Left hindlimb (tissue), 1 donor: ENCODE measurements around the gene KDM4B.

ENCODE experiments used
- DNase-seq: peaks from one replicate; pipeline ENCODE4 v3.0.0-alpha.2; 2018

The KDM4B gene

DNA sequence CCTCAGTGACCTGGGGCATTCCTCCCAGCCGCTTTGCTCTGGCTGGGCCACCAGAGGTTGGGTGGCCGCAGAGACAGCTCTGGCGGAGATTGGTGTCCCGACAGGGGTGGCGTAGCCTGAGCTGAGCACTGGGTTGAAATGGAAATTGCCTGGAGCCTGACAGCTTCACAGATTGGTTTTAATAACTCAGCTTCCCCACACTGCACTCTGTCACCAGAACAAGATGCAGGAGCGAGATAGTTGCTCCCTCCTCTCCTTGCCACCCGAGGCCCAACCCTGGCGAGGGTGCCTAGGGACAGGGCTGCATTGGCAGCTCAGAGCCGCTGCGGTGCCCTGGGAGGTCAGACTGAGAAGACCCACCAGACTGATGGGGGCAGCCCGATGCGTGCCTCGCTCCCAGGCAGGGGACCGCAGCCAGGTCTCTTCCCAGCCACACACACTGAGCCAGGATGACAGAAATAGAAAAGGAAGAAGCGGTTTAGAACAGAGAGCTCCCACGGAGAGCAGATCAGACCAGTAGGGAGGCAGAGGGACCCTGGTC lies 84.1 kb downstream of the KDM4B start:
- no peak for DNase-seq

- DNase-seq, result no peak
Measured at GRCh38 chr19:5053661-5054060, 84.7 kb downstream of the KDM4B start.

GRCh38 chr19:5054551-5055456 lies 85.9 kb downstream of the KDM4B start:
- no peak for DNase-seq

- DNase-seq, result no peak
Measured at GRCh38 chr19:5055457-5055776, 86.5 kb downstream of the KDM4B start.

DNA sequence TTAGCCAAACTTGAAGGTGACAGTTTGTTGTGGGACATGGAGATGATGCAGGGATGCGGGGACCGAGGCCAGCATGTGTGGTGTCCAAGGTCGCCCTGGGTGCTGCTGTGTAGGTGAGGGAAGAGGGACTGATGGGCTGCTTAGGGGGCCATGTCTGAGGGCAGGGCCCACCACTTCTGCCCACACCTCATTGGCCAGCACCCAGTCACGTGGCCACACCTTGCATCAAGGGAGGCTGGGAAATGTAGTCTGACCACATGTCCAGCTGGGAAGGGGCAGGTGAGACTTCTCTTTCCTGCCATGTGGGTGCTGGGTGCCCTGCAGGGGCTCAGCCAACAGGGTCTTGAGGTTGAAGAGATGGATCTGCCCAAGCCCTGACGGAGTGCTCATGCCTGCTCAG lies 88.9 kb downstream of the KDM4B start:
- no peak for DNase-seq

DNA sequence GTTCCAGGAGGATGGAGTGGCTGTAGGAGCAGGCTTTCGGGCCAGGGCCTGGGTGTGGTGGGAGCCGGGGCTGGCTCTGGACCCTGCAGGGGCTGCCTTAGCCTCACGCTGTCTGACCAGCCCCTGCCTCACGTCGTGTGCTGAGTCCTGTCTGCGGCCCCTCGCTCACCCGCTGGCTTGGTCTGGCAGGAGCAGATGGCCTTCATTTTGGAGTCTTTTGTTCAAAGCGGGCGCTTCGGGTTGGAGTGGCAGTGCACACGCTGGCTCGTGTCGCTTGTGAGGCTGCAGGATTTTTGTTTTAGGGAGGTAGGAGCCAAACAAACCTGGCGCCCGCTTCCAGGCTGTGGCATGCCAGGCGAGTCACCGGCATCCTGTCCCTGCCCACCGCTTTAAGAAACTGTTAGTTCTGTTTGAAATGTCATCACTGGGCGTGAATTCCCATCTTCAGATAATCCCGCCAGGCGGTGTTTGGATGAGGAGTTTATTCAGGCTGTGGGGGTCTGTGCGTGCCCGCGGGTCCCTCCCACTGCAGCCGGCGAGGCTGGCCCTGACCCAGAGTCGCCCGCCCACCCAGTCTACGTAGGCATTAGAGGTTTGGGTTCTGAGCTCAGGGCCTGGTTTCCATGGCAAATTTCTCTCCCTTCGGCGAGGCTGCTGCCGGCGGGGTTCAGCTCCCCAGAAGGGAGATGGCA lies 89.8 kb downstream of the KDM4B start:
- no peak for DNase-seq

DNA sequence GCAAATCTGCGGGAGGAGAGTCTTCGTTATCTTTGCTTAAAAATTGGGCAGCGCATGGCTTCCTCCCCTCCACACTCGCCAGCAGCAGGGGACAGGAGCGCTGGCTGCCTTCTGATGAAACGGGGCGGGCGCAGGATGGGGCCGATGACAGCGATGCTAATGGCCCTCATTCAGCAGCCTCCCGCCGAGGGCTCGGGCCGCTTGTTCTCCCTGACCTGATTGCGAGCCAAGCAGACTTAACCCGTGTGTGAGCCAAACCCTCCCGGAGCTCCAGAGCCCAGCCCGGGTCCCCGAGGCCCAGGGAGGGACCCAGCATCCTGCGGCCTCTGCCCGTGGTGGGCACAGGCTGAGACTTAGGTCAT lies 90.3 kb downstream of the KDM4B start:
- no peak for DNase-seq

GRCh38 chr19:5059793-5060192 lies 90.9 kb downstream of the KDM4B start:
- no peak for DNase-seq

- DNase-seq, result no peak
Measured at GRCh38 chr19:5062195-5062594, 93.3 kb downstream of the KDM4B start.

DNA sequence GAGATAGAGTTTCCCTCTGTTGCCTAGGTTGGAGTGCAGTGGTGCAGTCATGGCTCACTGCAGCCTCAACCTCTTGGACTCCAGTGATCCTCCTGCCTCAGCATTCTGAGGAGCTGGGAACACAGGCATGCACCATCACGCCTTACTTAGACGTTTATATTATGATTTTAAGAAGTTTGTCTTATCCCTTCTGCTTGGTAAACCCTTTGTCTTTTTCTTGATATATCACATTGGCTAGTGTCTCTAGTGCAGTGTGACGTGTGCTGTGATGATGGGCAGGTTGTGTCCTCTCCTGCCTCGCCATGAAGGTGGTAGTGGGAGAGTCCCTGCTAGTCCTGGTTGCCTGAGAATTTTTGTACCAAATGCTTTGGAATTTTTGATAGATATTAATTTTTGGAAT lies 93.9 kb downstream of the KDM4B start:
- DNase-seq, result no peak

GRCh38 chr19:5063873-5064645 lies 95.1 kb downstream of the KDM4B start:
- DNase-seq, result no peak

DNA sequence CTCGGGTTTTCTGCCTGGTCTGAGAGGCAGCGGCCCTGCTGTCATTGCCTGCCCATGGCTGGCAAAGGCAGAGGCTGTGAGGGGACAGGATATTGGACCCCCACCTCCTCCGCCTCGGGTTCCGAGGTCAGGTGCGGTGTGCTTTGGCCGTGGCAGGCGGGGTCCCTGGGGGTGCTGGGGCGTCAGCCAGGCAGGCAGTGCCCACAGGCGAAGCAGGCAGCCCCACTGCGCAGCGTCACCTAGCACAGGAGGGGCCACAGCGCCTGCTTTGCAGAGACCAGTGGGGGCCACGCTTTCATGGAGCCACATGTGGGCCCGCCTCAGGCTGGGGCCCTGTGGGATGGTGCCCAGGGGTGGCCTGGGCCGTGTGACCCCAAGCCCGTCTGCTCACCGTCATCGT lies 96.0 kb downstream of the KDM4B start:
- no peak for DNase-seq

GRCh38 chr19:5065663-5066093 lies 96.8 kb downstream of the KDM4B start:
- DNase-seq, result no peak

DNA sequence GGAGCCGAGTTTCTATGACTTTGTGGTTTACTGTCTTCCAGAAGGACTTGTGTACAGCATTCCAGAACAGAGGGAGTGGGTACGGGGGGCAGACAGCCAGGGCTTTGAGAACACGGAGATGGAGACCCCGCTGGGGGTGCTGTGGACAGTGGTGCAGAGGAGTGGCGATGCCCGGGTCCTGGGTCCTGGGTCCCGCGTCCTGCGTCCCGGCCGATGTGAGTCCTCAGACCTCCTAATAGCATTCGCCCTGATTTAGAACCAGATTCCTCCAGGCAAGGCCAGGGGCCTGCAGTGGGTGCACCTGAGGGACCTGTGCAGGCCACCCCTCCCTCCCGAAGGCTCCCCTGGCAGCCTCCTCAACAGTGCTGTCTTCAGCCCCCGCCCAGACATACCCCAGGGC lies 97.9 kb downstream of the KDM4B start:
- DNase-seq, result no peak

GRCh38 chr19:5067678-5068077 lies 98.8 kb downstream of the KDM4B start:
- no peak for DNase-seq

- DNase-seq, result no peak
Measured at GRCh38 chr19:5068233-5069072, 99.5 kb downstream of the KDM4B start.

- no peak for DNase-seq
Measured at GRCh38 chr19:5070331-5070730, 101.4 kb downstream of the KDM4B start.

- DNase-seq, result no peak
Measured at GRCh38 chr19:5070930-5071329, 102.0 kb downstream of the KDM4B start.

- DNase-seq, result no peak
Measured at GRCh38 chr19:5071579-5071978, 102.7 kb downstream of the KDM4B start.

- DNase-seq, result no peak
Measured at GRCh38 chr19:5072115-5072514, 103.2 kb downstream of the KDM4B start.

GRCh38 chr19:5073153-5073844 lies 104.4 kb downstream of the KDM4B start:
- no peak for DNase-seq

GRCh38 chr19:5074407-5074806 lies 105.5 kb downstream of the KDM4B start:
- DNase-seq, result no peak
